IPS-11a (cell line): ENCODE data around the gene MYO18A.

Experiments
- H3K4me3 ChIP-seq: one replicate; pipeline ENCODE4 v1.5.1; 2013; ENCODE audit warnings: low read depth, low read length, control low read depth

The MYO18A gene

GRCh38 chr17:29038085-29038795, 142.0 kb downstream of the MYO18A start:
- H3K4me3 ChIP-seq, result no peak overlapping the region

- no peak overlapping the region for H3K4me3 ChIP-seq
Measured at GRCh38 chr17:29037739-29038084, 142.5 kb downstream of the MYO18A start.

- no peak overlapping the region for H3K4me3 ChIP-seq
Measured at GRCh38 chr17:29036584-29036983, 143.6 kb downstream of the MYO18A start.

- no peak overlapping the region for H3K4me3 ChIP-seq
Measured at GRCh38 chr17:29034510-29034909, 145.7 kb downstream of the MYO18A start.

- H3K4me3 ChIP-seq, result no peak overlapping the region
Measured at GRCh38 chr17:29032857-29033197, 147.4 kb downstream of the MYO18A start.

GRCh38 chr17:29032013-29032856, 148.0 kb downstream of the MYO18A start:
- no peak overlapping the region for H3K4me3 ChIP-seq

GRCh38 chr17:29031488-29031887, 148.7 kb downstream of the MYO18A start:
- H3K4me3 ChIP-seq, result no peak overlapping the region

- H3K4me3 ChIP-seq, result no peak overlapping the region
Measured at GRCh38 chr17:29024316-29024952, 155.8 kb downstream of the MYO18A start.

- H3K4me3 ChIP-seq, result no peak overlapping the region
Measured at GRCh38 chr17:29022074-29022473, 158.1 kb downstream of the MYO18A start.

- H3K4me3 ChIP-seq, result no peak overlapping the region
Measured at GRCh38 chr17:29021226-29021625, 159.0 kb downstream of the MYO18A start.
